HCT116 (cell line): ENCODE data around the gene OR5A2.

ENCODE experiments used
- CBX3 ChIP-seq: IDR thresholded peaks from 2 replicates; pipeline ENCODE4 v1.6.1; 2012; ENCODE audit warnings: low read depth
- CTCF ChIP-seq, 3 experiments: fragments of 200-600 bp in 1 of 3; sonication (generic) in 1 of 3; IDR thresholded peaks in 2 of 3; conservative IDR thresholded peaks in 1 of 3; 2 replicates each; pipeline ENCODE4 v1.5.1; 2012 to 2017; ENCODE audit warnings: low read depth in 2 of 3, low read length in 2 of 3, antibody characterized with exemption in 1 of 3, borderline replicate concordance in 1 of 3, control low read depth in 1 of 3, mild to moderate bottlenecking in 1 of 3, mixed read lengths in 1 of 3, mixed run types in 1 of 3, moderate library complexity in 1 of 3; ENCODE audit not compliant: insufficient read depth in 1 of 3
- EZH2 ChIP-seq: fragments of 200-600 bp; sonication (generic); IDR thresholded peaks from 2 replicates; pipeline ENCODE4 v1.6.1; 2017; ENCODE audit warnings: antibody characterized with exemption, mixed run types
- JUND ChIP-seq: IDR thresholded peaks from 2 replicates; pipeline ENCODE4 v1.6.1; 2012
- POLR2A ChIP-seq: IDR thresholded peaks from 2 replicates; pipeline ENCODE4 v1.7.0; 2011; ENCODE audit warnings: borderline replicate concordance; ENCODE audit not compliant: insufficient read depth, insufficient read length; ENCODE audit errors: extremely low read depth
- YY1 ChIP-seq: IDR thresholded peaks from 2 replicates; pipeline ENCODE4 v1.6.1; 2011; ENCODE audit warnings: low read length, low read depth, moderate library complexity, mild to moderate bottlenecking; ENCODE audit not compliant: insufficient replicate concordance; ENCODE audit errors: extremely low read depth

DNA sequence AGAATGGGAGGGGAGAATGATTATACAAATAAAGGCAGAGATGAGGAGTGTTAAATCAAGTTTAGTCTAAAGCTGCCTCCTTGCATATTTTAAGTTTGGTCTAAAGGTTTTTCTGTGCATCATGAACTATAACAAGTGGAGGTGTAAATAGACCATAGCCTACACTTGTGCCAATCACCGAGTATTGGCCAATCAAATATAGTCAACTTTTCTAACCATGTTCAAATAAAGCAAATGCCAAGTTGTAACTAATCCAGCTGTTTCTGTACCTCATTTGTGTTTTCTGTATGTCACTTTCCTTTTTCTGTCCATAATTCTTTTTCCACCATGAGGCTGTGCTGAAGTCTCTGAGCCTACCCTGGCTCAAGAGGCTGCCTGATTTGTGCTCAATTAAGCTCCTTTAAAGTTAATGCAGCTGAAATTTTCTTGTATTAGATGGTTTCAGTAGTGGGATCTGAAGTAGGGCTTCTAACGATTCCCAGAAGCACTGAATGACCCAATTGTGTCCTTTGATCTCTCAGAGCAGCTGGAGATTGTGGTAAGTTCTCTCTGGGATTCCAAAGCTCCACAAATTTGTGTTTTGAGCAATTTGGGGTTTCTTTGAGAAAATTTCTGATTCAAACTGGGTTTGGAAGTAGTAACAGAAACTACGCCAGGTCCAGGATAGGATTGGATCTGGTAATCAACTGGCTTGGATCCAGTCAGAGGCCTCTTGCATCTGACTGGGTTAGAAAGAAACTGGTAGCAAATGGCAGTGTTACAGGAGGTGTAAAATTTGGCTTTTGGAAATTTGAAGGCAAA lies 25.6 kb downstream of the OR5A2 start:
- TF ChIP-seq JUND, result no peak
- no peak for TF ChIP-seq CTCF (IDR thresholded peaks at IDR 0.05 in 2 of 3, conservative IDR thresholded peaks at IDR 0.05 in 1 of 3; ENCODE audit: borderline replicate concordance in 1 of 3, insufficient read depth in 1 of 3, low read depth in 2 of 3, low read length in 2 of 3)
- no peak for TF ChIP-seq POLR2A
- no peak for TF ChIP-seq CBX3
- TF ChIP-seq YY1, result no peak
- TF ChIP-seq EZH2, result no peak
